HL-60/S4 treated with phorbol 12-myristate 13-acetate at 8.2 ng/mL for 4 days and 3 days (cell line): ENCODE results near the gene TRIM24.
"Not testable (repeated sequence)": the region's sequence is repeated elsewhere in the genome, so short reads cannot be mapped to it uniquely, and the experiment has no call there.

Experiments
- in situ Hi-C: fragments of 300-500 bp; cut with MboI; formaldehyde crosslinking; loops from 2 replicates; pipeline ENCODE4 v1.15.0; 2022; ENCODE audit warnings: low sequenced_read_pairs

Gene TRIM24

GRCh38 chr7:138525757-138526156 lies 65.7 kb downstream of the TRIM24 start:
- in situ Hi-C loops: no loop called here

- in situ Hi-C loops: no loop called here
Measured at GRCh38 chr7:138527746-138528223, 67.7 kb downstream of the TRIM24 start.

DNA sequence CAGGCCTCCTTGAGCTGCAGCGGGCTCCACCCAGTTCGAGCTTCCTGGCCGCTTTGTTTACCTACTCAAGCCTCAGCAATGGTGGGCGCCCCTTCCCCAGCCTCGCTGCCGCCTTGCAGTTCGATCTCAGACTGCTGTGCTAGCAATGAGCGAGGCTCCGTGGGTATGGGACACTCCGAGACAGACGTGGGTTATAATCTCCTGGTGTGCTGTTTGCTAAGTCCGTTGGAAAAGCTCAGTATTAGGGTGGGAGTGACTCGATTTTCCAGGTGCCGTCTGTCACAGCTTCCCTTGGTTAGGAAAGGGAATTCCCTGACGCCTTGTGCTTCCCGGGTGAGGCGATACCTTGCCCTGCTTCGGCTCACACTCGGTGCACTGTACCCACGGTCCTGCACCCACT lies 76.8 kb downstream of the TRIM24 start:
- in situ Hi-C loops: not testable (repeated sequence)

DNA sequence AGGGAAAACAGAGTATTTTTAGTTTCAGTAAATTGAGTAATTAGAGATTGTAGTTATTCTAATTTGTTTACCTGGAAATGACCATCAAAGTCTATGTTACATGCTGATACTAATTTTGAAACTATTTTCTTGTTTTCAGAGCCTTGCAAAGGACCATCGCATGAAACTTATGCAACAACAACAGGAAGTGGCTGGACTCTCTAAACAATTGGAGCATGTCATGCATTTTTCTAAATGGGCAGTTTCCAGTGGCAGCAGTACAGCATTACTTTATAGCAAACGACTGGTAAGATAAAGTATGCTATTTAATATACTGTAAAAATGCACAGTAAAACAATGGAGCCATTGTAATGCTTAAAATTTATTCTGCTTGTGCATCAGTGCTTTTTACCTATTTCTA lies 78.5 kb downstream of the TRIM24 start:
- in situ Hi-C loops: no loop called here

GRCh38 chr7:138538997-138539644 lies 79.1 kb downstream of the TRIM24 start:
- in situ Hi-C loops: no loop called here

DNA sequence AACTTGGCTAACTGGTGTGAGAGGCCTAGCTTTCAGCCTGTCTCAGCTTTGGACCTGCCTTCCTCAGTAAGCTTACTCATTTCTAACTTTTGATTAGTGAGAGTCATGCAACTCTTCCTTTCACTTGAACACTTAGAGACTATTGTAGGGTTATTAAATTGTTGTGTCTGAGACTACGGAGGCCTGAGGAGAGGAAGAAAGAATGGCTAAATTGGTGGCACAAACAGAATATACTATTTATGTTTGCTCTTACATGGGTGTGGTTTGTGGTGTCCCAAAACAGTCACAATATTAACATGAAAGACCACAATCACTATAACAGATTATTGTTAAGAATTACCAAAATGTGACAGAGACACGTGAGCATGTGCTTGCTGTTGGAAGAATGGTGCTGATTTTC lies 82.1 kb downstream of the TRIM24 start:
- in situ Hi-C loops: no loop called here

DNA sequence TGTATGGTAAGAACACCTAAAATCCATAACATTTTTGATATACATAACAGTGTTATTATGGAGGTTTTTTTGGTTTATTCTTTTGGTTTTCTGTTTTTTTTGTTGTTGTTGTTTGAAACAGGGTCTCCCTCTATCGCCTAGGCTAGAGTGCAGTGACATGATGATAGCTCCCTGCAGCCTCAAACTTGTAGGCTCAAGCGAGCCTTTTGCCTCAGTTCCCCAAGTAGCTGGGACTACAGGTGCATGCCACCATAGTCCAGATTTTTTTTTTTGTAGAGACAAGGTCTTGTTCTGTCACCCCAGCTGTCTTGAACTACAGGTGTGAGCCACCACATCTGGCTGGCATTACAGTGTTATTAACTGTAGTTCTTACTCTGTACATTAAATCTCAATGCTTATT lies 83.7 kb downstream of the TRIM24 start:
- in situ Hi-C loops: no loop called here

DNA sequence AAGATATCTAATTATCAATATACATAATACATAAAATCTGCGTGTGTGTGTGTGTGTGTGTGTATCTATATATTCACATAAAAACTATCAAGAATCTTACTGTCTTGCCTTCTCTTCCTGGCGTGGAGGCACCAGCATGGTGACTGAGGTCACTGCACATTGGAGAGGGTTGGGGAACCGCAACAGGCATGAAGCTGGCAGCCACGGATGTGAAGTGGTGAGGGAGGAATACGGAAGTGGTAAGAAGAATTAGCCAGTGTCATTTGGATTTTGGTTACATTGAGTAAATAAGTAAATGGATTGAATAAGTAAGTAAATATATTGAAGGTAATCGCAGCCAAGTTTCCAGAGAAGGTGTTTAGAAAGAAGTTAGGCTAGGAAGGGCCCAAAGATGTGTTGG lies 85.1 kb downstream of the TRIM24 start:
- in situ Hi-C loops: no loop called here

GRCh38 chr7:138546064-138546619 lies 86.1 kb downstream of the TRIM24 start:
- in situ Hi-C loops: no loop called here

DNA sequence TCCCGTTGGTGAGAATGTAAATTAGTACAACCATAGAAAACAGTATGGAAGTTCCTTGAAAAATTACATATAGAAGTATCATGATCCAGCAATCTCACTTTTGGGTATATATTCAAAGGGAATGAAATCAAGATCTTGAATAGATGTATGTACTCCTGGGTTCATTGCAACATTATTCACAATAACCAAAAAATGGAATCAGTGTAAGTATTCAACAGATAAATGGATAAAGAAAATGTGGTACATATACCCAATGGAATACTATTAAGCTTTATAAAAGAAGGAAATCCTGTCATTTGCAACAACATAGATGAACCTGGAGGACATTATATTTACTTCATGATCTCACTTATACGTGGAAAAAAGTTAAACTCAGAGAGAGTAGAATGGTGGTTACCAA lies 86.8 kb downstream of the TRIM24 start:
- in situ Hi-C loops: no loop called here

- in situ Hi-C loops: no loop called here
Measured at GRCh38 chr7:138549082-138549481, 89.0 kb downstream of the TRIM24 start.

DNA sequence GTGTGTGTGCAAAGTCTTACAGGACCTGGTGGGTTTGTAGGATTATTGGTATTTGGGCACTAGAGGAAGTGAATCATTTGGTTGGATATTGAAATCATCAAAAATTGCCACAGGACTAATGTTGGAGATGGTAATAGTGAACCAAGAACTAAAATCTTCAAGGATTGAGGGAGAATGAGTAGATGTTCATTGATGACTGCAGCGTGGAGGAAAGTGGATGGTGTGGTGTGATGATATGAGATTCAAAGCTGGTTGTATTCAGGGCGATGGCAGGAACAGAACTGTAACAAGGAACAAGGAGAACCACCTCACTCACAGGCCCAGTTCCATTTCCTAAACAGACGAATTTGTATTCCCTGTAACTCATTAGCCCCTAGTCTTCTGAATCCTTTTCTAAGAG lies 90.3 kb downstream of the TRIM24 start:
- in situ Hi-C loops: no loop called here

GRCh38 chr7:138551102-138551501 lies 91.0 kb downstream of the TRIM24 start:
- in situ Hi-C loops: no loop called here

DNA sequence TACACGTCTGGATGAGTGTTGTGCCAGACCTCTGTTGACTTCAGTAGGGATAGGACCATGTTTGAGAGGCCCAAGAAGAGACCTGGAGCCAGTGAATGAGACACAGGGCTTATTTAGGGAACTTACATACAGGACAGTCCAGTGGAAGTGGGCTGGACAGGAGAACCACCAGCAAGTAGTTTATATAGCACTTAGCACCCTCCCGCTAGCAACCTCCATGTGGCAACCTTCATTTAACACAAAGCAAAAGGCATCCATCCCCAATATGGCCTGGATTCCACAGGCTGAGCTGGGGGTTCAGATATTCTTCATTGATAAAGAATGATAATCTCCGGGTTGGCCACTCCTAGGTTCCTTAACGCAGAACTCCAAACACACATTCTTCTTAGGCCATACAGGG lies 93.7 kb downstream of the TRIM24 start:
- in situ Hi-C loops: no loop called here

GRCh38 chr7:138554674-138555073 lies 94.6 kb downstream of the TRIM24 start:
- in situ Hi-C loops: no loop called here

GRCh38 chr7:138555684-138556083 lies 95.6 kb downstream of the TRIM24 start:
- in situ Hi-C loops: no loop called here

DNA sequence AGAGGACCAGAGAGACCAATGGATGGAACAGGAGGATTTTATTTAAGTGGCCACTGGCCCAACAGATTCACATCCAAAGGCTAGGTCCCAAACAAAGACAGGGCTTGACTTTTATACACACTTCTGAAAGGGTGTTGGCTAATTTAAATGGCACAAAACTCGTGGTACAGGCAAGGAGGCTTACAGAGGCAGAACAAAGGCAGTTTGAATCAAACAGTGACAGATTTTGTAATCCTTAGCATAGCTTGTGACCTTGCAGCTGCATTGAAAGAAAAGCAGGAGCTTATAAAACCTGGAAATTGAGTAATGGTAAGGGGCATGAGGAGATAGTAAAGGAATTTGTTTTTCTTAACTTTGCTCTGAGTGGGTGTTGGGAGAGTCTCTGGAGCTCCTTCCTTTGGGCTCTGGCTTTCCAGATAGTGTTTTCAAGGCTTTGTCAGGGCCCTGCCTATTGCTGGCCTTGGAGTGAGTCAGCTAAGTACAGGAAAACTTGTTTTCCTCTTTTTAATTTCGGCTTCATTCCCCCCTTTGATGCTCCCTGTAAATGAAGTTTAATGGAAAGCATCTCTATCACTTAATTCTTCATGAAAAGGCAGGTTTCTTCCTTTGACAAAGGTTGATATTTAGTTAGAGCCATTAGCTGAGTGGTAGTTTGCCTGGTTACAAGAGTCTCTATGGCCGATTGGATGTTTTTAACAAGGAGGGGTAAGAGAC lies 96.9 kb downstream of the TRIM24 start:
- in situ Hi-C loops: no loop called here

DNA sequence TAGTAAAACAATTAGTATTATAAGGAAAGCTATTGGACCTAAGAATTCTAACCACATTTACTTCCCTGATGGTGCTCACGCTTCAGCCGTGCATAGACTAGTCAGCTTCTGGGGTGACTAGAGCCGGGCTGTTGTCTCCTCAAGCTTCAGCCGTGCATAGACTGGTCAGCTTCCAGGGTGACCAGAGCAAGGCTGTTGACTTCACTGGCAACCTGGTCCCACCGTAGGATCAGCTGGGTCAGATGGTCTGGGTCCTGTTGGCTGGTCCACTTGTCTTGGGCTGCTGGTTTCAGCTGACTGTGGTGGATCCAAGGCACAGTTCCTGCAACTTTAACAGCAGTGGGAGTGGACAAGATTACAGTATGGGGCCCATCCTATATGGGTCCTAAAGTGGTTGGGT lies 99.4 kb downstream of the TRIM24 start:
- in situ Hi-C loops: no loop called here

- in situ Hi-C loops: no loop called here
Measured at GRCh38 chr7:138563808-138564207, 103.7 kb downstream of the TRIM24 start.

GRCh38 chr7:138564365-138564764 lies 104.3 kb downstream of the TRIM24 start:
- in situ Hi-C loops: no loop called here

DNA sequence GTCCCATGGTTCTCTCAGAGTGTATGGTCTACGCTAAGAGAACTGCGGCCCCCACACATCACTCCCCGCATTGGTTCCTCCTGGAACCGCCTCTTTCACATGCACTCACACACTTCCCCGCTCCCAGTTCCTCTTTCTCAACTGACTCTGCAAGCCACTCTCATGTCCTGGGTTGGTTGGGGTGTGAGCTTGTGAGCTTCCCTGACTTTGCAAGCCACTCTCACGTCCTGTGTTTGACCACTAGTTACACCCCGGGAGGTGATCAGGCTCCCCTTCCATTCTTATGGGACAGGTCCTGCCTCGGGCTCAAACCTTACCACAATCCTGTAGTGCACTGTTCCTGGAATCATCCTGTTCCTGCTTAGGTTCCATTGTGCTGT lies 105.0 kb downstream of the TRIM24 start:
- in situ Hi-C loops: no loop called here

DNA sequence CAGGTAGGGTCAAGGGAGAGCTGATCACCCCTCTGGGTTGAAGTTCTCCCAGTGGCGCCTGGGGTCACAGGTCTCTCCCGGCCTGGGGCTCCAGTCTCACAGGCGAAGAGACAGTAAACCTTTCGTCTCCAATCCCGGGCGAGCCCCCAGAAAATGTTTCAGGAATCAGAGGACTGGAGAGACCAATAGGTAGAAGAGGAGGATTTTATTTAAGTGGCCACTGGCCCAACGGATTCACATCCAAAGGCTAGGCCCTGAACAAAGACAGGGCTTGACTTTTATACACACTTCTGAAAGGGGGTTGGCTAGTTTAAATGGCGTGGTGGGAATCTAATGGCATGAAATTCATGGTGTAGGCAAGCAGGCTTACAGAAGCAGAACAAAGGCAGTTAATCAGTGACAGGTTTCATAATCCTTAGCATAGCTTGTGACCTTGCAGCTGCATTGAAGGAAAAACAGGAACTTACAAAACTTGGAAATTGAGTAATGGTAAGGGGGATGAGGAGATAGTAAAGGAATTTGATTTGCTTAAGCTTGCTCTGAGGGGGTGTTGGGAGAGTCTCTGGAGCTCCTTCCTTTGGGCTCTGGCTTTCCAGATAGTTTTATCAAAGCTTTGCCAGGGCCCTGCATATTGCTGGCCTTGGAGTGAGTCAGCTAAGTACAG lies 105.5 kb downstream of the TRIM24 start:
- in situ Hi-C loops: no loop called here
